Measurements from ENCODE around the gene SLC17A7. TPM values are rescaled to one million over a fixed set of nuclear protein-coding genes. Genes with fewer than 3 reads are reported as not detected.

SLC17A7 gene
- total RNA-seq, 1 donor from 2014 or later, result 15.4 TPM

- DNase-seq (ENCODE audit: low spot score in 2 of 2), result no peak
- intact Hi-C loops (cut with DNase I), result no loop called here
- Histone ChIP-seq H3K36me3 (no peaks in the 10 kb centered on the region), H3K27me3 (peaks cover 21% of the 10 kb centered on the region), H3K9me3 (no peaks in the 10 kb centered on the region), H3K27ac (no peak overlapping the region), H3K4me3 (no peak overlapping the region), H3K4me1 (no peaks in the 10 kb centered on the region)
- TF ChIP-seq CTCF (IDR thresholded peaks at IDR 0.05), result no peak
Measured at GRCh38 chr19:49439836-49440235, 1.5 kb downstream of the SLC17A7 start.

GRCh38 chr19:49438261-49438660 is 3.1 kb downstream of the SLC17A7 start:
- DNase-seq (ENCODE audit: low spot score in 2 of 2), result no peak
- Histone ChIP-seq H3K36me3 (no peaks in the 10 kb centered on the region), H3K27ac (no peak overlapping the region), H3K9me3 (no peaks in the 10 kb centered on the region), H3K4me3 (no peak overlapping the region), H3K27me3 (peaks cover 33% of the 10 kb centered on the region), H3K4me1 (no peaks in the 10 kb centered on the region)
- no peak for TF ChIP-seq CTCF (IDR thresholded peaks at IDR 0.05)
- intact Hi-C loops (cut with DNase I), result no loop called here

GRCh38 chr19:49437231-49437630 is 4.1 kb downstream of the SLC17A7 start:
- intact Hi-C loops (cut with DNase I), result no loop called here
- no peak for TF ChIP-seq CTCF (IDR thresholded peaks at IDR 0.05)

GRCh38 chr19:49436381-49437017 is 4.8 kb downstream of the SLC17A7 start:
- H3K4me1 ChIP-seq, result no peaks in the 10 kb centered on the region
- no peak for TF ChIP-seq CTCF (IDR thresholded peaks at IDR 0.05)
- H3K4me3 ChIP-seq, result no peak overlapping the region
- no peaks in the 10 kb centered on the region for H3K9me3 ChIP-seq
- intact Hi-C loops (cut with DNase I), result no loop called here
- no peak overlapping the region for H3K27ac ChIP-seq
- H3K36me3 ChIP-seq, result no peaks in the 10 kb centered on the region
- peaks cover 44% of the 10 kb centered on the region for H3K27me3 ChIP-seq
- no peak for DNase-seq (ENCODE audit: low spot score in 2 of 2)

More at GRCh38 chr19:49437231-49437630, 4.1 kb downstream of the SLC17A7 start:
- Histone ChIP-seq H3K9me3 (no peaks in the 10 kb centered on the region), H3K4me1 (no peaks in the 10 kb centered on the region), H3K4me3 (no peak overlapping the region), H3K27ac (no peak overlapping the region), H3K27me3 (peaks cover 41% of the 10 kb centered on the region), H3K36me3 (no peaks in the 10 kb centered on the region)
- DNase-seq (ENCODE audit: low spot score in 2 of 2), result no peak

GRCh38 chr19:49435670-49436069 is 5.7 kb downstream of the SLC17A7 start:
- intact Hi-C loops (cut with DNase I), result no loop called here
- Histone ChIP-seq H3K27ac (no peak overlapping the region), H3K4me3 (no peak overlapping the region), H3K36me3 (no peaks in the 10 kb centered on the region), H3K4me1 (no peaks in the 10 kb centered on the region), H3K9me3 (no peaks in the 10 kb centered on the region), H3K27me3 (peaks cover 42% of the 10 kb centered on the region)
- no peak for DNase-seq (ENCODE audit: low spot score in 2 of 2)
- no peak for TF ChIP-seq CTCF (IDR thresholded peaks at IDR 0.05)
